ENCODE data around the gene P4HA2. TPM values are rescaled to one million over a fixed set of nuclear protein-coding genes. Genes with fewer than 3 reads are reported as not detected.

The P4HA2 gene
- polyA plus RNA-seq, 1 experiment: 435 TPM

DNA sequence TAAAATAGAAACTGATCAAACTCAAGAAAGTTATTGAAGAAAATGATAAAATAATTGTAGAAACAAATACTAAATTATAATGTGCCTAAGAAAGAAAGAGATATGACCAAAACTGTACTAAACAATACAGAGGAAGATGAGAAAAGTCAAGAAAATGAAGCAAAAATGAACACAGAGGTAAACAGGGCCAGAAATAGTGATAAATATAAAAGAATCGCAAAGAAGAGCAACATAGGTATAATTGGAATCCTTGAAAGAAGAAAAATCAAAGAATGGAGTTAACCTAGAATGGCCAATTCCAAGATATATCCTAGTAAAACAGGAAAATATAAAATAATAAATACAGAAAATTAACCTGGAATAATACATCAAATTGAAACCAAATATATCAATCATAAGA lies 84.5 kb downstream of the P4HA2 start:
- no peak overlapping the region for H3K4me3 ChIP-seq (ENCODE audit: low read depth, low read length)
- ChIA-PET CTCF (no interaction called here), POLR2A (no interaction called here)
- no peak for DNase-seq (ENCODE audit: low read depth)
- no peaks in the 10 kb centered on the region for H3K36me3 ChIP-seq (ENCODE audit: control insufficient read depth, insufficient read depth, low read length)
- peaks cover 2% of the 10 kb centered on the region; the same call in 1 of the 2 replicates for H3K27me3 ChIP-seq (ENCODE audit: control insufficient read depth, insufficient read depth, low read length)
- TF ChIP-seq, protein P1, sequence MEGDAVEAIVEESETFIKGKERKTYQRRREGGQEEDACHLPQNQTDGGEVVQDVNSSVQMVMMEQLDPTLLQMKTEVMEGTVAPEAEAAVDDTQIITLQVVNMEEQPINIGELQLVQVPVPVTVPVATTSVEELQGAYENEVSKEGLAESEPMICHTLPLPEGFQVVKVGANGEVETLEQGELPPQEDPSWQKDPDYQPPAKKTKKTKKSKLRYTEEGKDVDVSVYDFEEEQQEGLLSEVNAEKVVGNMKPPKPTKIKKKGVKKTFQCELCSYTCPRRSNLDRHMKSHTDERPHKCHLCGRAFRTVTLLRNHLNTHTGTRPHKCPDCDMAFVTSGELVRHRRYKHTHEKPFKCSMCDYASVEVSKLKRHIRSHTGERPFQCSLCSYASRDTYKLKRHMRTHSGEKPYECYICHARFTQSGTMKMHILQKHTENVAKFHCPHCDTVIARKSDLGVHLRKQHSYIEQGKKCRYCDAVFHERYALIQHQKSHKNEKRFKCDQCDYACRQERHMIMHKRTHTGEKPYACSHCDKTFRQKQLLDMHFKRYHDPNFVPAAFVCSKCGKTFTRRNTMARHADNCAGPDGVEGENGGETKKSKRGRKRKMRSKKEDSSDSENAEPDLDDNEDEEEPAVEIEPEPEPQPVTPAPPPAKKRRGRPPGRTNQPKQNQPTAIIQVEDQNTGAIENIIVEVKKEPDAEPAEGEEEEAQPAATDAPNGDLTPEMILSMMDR (IDR thresholded peaks at IDR 0.05; ENCODE audit: insufficient read depth, low read depth, low read length): no peak

DNA sequence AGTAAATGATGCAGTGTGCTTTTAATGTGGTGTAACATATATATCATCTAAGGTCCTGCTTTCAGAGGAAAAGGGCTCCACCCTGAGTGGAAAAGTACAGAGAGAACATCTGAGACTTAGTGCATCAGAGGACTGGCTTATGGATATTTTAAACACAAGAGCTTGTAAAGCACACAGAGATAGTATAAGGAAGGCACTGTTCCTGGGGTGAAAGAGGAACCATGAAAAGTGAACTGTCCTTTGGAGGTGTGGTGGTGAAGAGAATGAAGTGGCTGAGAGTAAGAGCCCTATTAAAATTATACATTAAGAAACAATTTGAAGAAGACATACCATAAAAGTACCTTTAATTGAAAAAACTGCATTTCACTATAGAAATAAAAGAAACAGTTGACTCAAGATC lies 85.2 kb downstream of the P4HA2 start:
- no peaks in the 10 kb centered on the region for H3K36me3 ChIP-seq (ENCODE audit: control insufficient read depth, insufficient read depth, low read length)
- TF ChIP-seq, protein P1 (IDR thresholded peaks at IDR 0.05; ENCODE audit: insufficient read depth, low read depth, low read length): no peak
- no peak for DNase-seq (ENCODE audit: low read depth)
- no peak overlapping the region for H3K4me3 ChIP-seq (ENCODE audit: low read depth, low read length)
- POLR2A ChIA-PET: no interaction called here
- peaks cover 2% of the 10 kb centered on the region; the same call in 1 of the 2 replicates for H3K27me3 ChIP-seq (ENCODE audit: control insufficient read depth, insufficient read depth, low read length)
- CTCF ChIA-PET: interaction anchor here (0.8 to 2.1 kb wide), 2 partner anchors 78 to 80 kb away, joined by 3 to 6 read pairs; no protein-coding TSS in a partner anchor

Small RNA genes within 50 kb of the gene (small RNA-seq; reads per million reads assigned to genes)
- gene AC063976.4 (ENCODE audit: insufficient read length, low read depth, low replicate concordance): not detected

Other genes with a start within 250 kb of the P4HA2 start
- gene ACSL6, start 216.2 kb downstream of the P4HA2 start, polyA plus RNA-seq (2011; rRNA removed): not detected in 2 replicates
- gene IL3, start 167.2 kb downstream of the P4HA2 start, polyA plus RNA-seq (2011; rRNA removed): not detected in 2 replicates
- not detected in 2 replicates for gene CSF2, start 154.1 kb downstream of the P4HA2 start, polyA plus RNA-seq (2011; rRNA removed)
- gene PDLIM4, start 29.8 kb upstream of the P4HA2 start, polyA plus RNA-seq (2011; rRNA removed): 17.1 and 31.0 TPM in 2 replicates
- 18.0 and 19.3 TPM in 2 replicates for gene SLC22A4, start 66.5 kb upstream of the P4HA2 start, polyA plus RNA-seq (2011; rRNA removed)
- gene SLC22A5, start 141.9 kb upstream of the P4HA2 start, polyA plus RNA-seq (2011; rRNA removed): 9.3 and 13.8 TPM in 2 replicates